ENCODE measurements around the gene ROR2.

Gene ROR2

DNA sequence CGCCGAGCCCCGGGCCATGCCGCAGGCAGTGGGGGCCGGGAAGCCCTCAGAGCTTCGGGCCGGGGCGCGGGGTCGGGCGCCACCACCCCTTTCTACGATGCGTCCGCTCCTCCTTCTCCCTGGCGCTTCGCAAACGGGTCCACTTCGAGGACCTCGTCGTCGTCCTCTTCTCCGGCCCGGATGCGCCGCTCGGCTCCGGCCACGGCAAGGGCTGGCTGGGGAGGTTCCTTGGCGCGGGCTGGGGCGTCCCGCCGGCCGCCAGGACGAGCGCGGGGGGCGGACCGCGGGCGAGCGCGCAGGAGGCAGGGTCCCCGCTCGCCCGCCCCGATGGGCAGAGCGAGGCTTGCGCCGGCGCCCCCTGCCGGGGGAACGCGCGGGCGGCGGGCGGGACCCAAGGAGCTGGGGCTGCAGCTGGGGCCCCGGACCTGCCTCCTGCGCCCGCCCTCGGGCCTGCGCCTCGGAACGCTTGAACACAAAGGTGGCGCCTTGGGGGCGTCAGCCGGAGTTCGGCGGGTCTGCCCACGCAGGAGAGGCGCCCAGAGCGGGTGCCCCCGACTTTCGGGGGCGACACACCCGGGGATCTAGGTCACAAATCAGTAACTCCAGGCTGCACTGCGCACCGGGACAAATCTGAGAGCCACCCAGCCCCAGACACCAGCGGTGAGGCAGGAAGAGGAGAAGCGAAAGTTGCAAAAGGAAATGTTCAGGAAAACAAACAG lies at the start of gene ROR2:
Gene ROR2 (minus strand): TSS at position 283 of the 719 bp plus-strand sequence.
- peak; percentile 81 for DNase-seq (ENCODE audit: low spot score)
- TF ChIP-seq CTCF (IDR thresholded peaks at IDR 0.05; ENCODE audit: extremely low read depth, insufficient read depth, missing control alignments) = peak; percentile 61
- in situ Hi-C loops (cut with MboI; ENCODE audit: low pct_unique_long_range_greater_than_20kb, low sequenced_read_pairs, unreplicated experiment) = no loop called here

DNA sequence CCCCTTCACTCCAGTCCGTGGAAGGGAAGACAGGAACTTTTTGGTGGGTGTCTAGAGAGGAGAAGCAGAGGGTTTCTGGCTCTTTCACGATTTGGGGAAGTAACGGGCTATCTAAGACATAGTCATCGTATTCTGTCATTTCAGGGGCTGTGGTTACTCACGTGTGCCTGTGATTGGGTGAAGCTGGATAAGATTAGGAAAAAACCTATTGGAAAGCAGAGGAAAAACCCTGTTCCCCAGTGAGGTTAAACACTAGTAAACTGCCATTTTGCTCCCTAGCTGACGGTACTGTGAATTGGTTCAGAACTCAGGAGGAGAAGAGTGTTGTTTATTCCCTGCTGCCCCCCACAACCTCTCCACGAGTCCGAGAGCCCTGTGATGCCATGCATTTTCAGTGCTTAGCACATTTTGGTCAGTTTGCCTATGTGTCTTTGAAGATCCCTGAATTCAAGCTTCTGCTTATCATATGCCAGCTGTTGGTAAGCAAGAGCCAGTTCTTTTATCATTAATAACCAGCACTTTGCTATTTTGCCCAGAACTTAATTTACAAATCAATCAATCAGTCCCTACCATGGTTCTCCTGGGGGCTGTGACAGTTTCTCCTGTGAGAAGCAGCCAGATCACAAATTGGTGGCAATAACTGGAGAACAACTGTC lies 45.1 kb upstream of the ROR2 start:
- DNase-seq (ENCODE audit: low spot score) = no peak
- in situ Hi-C loops (cut with MboI; ENCODE audit: low pct_unique_long_range_greater_than_20kb, low sequenced_read_pairs, unreplicated experiment) = no loop called here
- TF ChIP-seq CTCF (IDR thresholded peaks at IDR 0.05; ENCODE audit: extremely low read depth, insufficient read depth, missing control alignments) = no peak

DNA sequence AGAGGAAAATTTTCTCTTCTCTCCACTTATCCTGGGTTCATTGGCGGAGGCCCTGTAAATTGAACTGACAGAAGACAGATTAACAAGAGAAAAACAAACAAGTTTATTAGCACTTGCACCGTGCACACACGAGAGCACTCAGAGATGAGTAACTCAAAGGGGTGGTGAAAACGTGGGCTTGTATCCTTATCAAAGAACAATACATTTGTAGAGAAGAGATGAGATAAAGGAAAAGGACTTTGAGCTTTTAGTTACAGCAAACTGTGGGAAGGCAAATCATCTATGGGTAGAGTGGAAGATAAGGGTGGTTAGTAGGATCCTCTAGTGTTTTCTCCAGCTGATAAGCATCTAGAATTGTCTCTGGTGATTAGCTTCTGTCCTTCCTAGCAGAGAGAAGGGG lies 44.4 kb upstream of the ROR2 start:
- no peak for TF ChIP-seq CTCF (IDR thresholded peaks at IDR 0.05; ENCODE audit: extremely low read depth, insufficient read depth, missing control alignments)
- in situ Hi-C loops (cut with MboI; ENCODE audit: low pct_unique_long_range_greater_than_20kb, low sequenced_read_pairs, unreplicated experiment) = no loop called here
- no peak for DNase-seq (ENCODE audit: low spot score)

DNA sequence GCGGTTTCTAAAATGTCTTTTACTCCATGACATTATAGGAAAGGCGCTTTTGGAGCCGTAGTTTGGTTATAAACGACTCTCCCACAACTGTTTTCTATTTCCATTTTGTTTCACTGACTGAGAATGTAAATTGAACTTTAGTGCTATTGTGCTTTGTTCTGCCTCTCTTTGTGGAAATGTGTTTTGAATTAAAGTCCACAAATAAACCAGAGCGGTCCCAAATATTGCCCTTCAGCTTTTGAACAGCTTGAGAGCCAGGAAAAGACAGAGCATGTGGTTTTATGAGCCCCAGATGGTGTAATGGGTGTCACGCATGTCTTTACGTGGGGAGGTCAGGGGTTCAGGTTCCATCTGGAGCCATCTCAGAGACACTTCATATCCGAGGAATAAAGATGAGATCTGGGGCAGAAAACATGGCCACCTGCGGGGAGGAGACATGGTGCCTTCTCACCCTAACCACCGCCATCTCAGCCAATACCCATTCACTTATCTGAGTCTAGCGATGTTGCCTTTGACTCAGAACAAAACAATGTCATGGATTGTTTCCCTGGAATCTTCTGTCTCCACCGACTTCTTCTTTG lies 42.5 kb upstream of the ROR2 start:
- in situ Hi-C loops (cut with MboI; ENCODE audit: low pct_unique_long_range_greater_than_20kb, low sequenced_read_pairs, unreplicated experiment) = no loop called here
- no peak for DNase-seq (ENCODE audit: low spot score)
- no peak for TF ChIP-seq CTCF (IDR thresholded peaks at IDR 0.05; ENCODE audit: extremely low read depth, insufficient read depth, missing control alignments)

GRCh38 chr9:91991721-91992341 lies 41.8 kb upstream of the ROR2 start:
- in situ Hi-C loops (cut with MboI; ENCODE audit: low pct_unique_long_range_greater_than_20kb, low sequenced_read_pairs, unreplicated experiment) = no loop called here
- DNase-seq (ENCODE audit: low spot score) = no peak
- no peak for TF ChIP-seq CTCF (IDR thresholded peaks at IDR 0.05; ENCODE audit: extremely low read depth, insufficient read depth, missing control alignments)

DNA sequence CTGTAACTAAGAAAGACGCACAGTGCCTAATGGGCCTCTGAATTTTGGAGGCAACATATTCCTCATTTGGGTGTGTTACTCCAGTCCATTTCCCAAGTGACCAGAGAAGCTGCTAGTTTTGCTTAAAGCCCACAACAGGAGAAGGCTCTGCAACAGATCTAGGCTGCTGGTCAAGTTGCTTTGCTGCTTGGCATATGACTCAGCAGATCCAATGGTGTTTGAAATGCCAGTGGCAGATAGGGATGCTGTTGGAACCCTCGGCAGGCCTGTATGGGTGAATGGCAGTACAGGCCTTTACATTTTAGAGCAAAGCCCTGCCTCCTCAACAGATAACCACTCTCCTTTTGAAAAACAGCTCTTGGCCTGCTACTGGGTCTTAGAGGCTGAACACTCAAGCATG lies 36.2 kb upstream of the ROR2 start:
- no peak for DNase-seq (ENCODE audit: low spot score)
- TF ChIP-seq CTCF (IDR thresholded peaks at IDR 0.05; ENCODE audit: extremely low read depth, insufficient read depth, missing control alignments) = no peak
- in situ Hi-C loops (cut with MboI; ENCODE audit: low pct_unique_long_range_greater_than_20kb, low sequenced_read_pairs, unreplicated experiment) = no loop called here
